ENCODE data around the gene DHX58.
A peak's percentile ranks its signal among the peaks of the same experiment; 100 is the strongest.

Gene DHX58

GRCh38 chr17:42132941-42133340, 20.4 kb upstream of the DHX58 start:
- Histone ChIP-seq H3K36me3 (ENCODE audit: insufficient read depth, low read length) (peaks cover 37% of the 10 kb centered on the region), H3K4me3 (peak overlapping the region; percentile 7; the same call in 1 of the 2 replicates), H3K9me3 (ENCODE audit: low read depth, low read length) (no peaks in the 10 kb centered on the region), H3K27ac (no peak overlapping the region), H3K9ac (ENCODE audit: insufficient read length) (no peak overlapping the region)
- TF ChIP-seq FOXP2 (optimal IDR thresholded peaks at IDR 0.05; ENCODE audit: control extremely low read depth, extremely low read length, insufficient read depth), result no peak
- no peak for TF ChIP-seq POLR2AphosphoS5 (IDR thresholded peaks at IDR 0.05; ENCODE audit: borderline replicate concordance, low read depth, low read length)
- TF ChIP-seq EZH2 (IDR thresholded peaks at IDR 0.05), result no peak
- no peak for DNase-seq (ENCODE audit: low read depth, low spot score)

- Histone ChIP-seq H3K4me3 (no peak overlapping the region), H3K36me3 (ENCODE audit: insufficient read depth, low read length) (peaks cover 44% of the 10 kb centered on the region), H3K9ac (ENCODE audit: insufficient read length) (no peak overlapping the region), H3K9me3 (ENCODE audit: low read depth, low read length) (no peaks in the 10 kb centered on the region), H3K27ac (0 out of 2 replicates have a peak overlapping the region, but pooled peaks have one; percentile 35)
- DNase-seq (ENCODE audit: low read depth, low spot score), result no peak
- TF ChIP-seq EZH2 (IDR thresholded peaks at IDR 0.05) (no peak), FOXP2 (optimal IDR thresholded peaks at IDR 0.05; ENCODE audit: control extremely low read depth, extremely low read length, insufficient read depth) (no peak)
Measured at GRCh38 chr17:42131981-42132432, 19.5 kb upstream of the DHX58 start.

- Histone ChIP-seq H3K9me3 (ENCODE audit: low read depth, low read length) (no peaks in the 10 kb centered on the region), H3K27ac (no peak overlapping the region), H3K4me3 (no peak overlapping the region), H3K9ac (ENCODE audit: insufficient read length) (no peak overlapping the region), H3K36me3 (ENCODE audit: insufficient read depth, low read length) (peaks cover 49% of the 10 kb centered on the region)
- no peak for TF ChIP-seq EZH2 (IDR thresholded peaks at IDR 0.05)
- no peak for TF ChIP-seq FOXP2 (optimal IDR thresholded peaks at IDR 0.05; ENCODE audit: control extremely low read depth, extremely low read length, insufficient read depth)
- no peak for TF ChIP-seq POLR2AphosphoS5 (IDR thresholded peaks at IDR 0.05; ENCODE audit: borderline replicate concordance, low read depth, low read length)
- DNase-seq (ENCODE audit: low read depth, low spot score), result no peak
Measured at GRCh38 chr17:42131232-42131631, 18.7 kb upstream of the DHX58 start.

GRCh38 chr17:42130310-42130936, 17.9 kb upstream of the DHX58 start:
- DNase-seq (ENCODE audit: low read depth, low spot score), result no peak
- no peak overlapping the region for H3K4me3 ChIP-seq
- no peak overlapping the region for H3K27ac ChIP-seq
- H3K9ac ChIP-seq (ENCODE audit: insufficient read length), result no peak overlapping the region
- peaks cover 57% of the 10 kb centered on the region for H3K36me3 ChIP-seq (ENCODE audit: insufficient read depth, low read length)
- H3K9me3 ChIP-seq (ENCODE audit: low read depth, low read length), result no peaks in the 10 kb centered on the region
- no peak for TF ChIP-seq POLR2AphosphoS5 (IDR thresholded peaks at IDR 0.05; ENCODE audit: borderline replicate concordance, low read depth, low read length)
- TF ChIP-seq EZH2 (IDR thresholded peaks at IDR 0.05), result no peak
- no peak for TF ChIP-seq FOXP2 (optimal IDR thresholded peaks at IDR 0.05; ENCODE audit: control extremely low read depth, extremely low read length, insufficient read depth)

GRCh38 chr17:42129109-42129837, 16.8 kb upstream of the DHX58 start:
- Histone ChIP-seq H3K9ac (ENCODE audit: insufficient read length) (no peak overlapping the region), H3K4me3 (no peak overlapping the region), H3K9me3 (ENCODE audit: low read depth, low read length) (no peaks in the 10 kb centered on the region), H3K36me3 (ENCODE audit: insufficient read depth, low read length) (peaks cover 61% of the 10 kb centered on the region), H3K27ac (no peak overlapping the region)
- no peak for TF ChIP-seq EZH2 (IDR thresholded peaks at IDR 0.05)
- TF ChIP-seq POLR2AphosphoS5 (IDR thresholded peaks at IDR 0.05; ENCODE audit: borderline replicate concordance, low read depth, low read length), result no peak
- no peak for TF ChIP-seq FOXP2 (optimal IDR thresholded peaks at IDR 0.05; ENCODE audit: control extremely low read depth, extremely low read length, insufficient read depth)
- no peak for DNase-seq (ENCODE audit: low read depth, low spot score)

GRCh38 chr17:42127414-42127813, 14.9 kb upstream of the DHX58 start:
- Histone ChIP-seq H3K27ac (0 out of 2 replicates have a peak overlapping the region, but pooled peaks have one; percentile 22), H3K9me3 (ENCODE audit: low read depth, low read length) (no peaks in the 10 kb centered on the region), H3K36me3 (ENCODE audit: insufficient read depth, low read length) (peaks cover 58% of the 10 kb centered on the region), H3K4me3 (no peak overlapping the region), H3K9ac (ENCODE audit: insufficient read length) (no peak overlapping the region)
- no peak for DNase-seq (ENCODE audit: low read depth, low spot score)
- TF ChIP-seq POLR2AphosphoS5 (IDR thresholded peaks at IDR 0.05; ENCODE audit: borderline replicate concordance, low read depth, low read length), result no peak

- Histone ChIP-seq H3K36me3 (ENCODE audit: insufficient read depth, low read length) (peaks cover 58% of the 10 kb centered on the region), H3K9me3 (ENCODE audit: low read depth, low read length) (no peaks in the 10 kb centered on the region), H3K27ac (0 out of 2 replicates have a peak overlapping the region, but pooled peaks have one; percentile 22), H3K9ac (ENCODE audit: insufficient read length) (no peak overlapping the region), H3K4me3 (no peak overlapping the region)
- no peak for DNase-seq (ENCODE audit: low read depth, low spot score)
- TF ChIP-seq POLR2AphosphoS5 (IDR thresholded peaks at IDR 0.05; ENCODE audit: borderline replicate concordance, low read depth, low read length) (no peak), FOXP2 (optimal IDR thresholded peaks at IDR 0.05; ENCODE audit: control extremely low read depth, extremely low read length, insufficient read depth) (no peak), EZH2 (IDR thresholded peaks at IDR 0.05) (no peak)
Measured at GRCh38 chr17:42126836-42127235, 14.3 kb upstream of the DHX58 start.

GRCh38 chr17:42125565-42125964, 13.1 kb upstream of the DHX58 start:
- peaks cover 50% of the 10 kb centered on the region for H3K36me3 ChIP-seq (ENCODE audit: insufficient read depth, low read length)
- DNase-seq (ENCODE audit: low read depth, low spot score), result no peak

More at GRCh38 chr17:42125565-42125964, 13.1 kb upstream of the DHX58 start:
- TF ChIP-seq EZH2 (IDR thresholded peaks at IDR 0.05) (no peak), POLR2AphosphoS5 (IDR thresholded peaks at IDR 0.05; ENCODE audit: borderline replicate concordance, low read depth, low read length) (no peak), FOXP2 (optimal IDR thresholded peaks at IDR 0.05; ENCODE audit: control extremely low read depth, extremely low read length, insufficient read depth) (no peak)
- Histone ChIP-seq H3K27ac (no peak overlapping the region), H3K9ac (ENCODE audit: insufficient read length) (no peak overlapping the region), H3K9me3 (ENCODE audit: low read depth, low read length) (no peaks in the 10 kb centered on the region), H3K4me3 (no peak overlapping the region)

Measured in SK-N-MC (cell line).